GM21526 (cell line): Measurements from ENCODE around the gene ACOT4.
A peak's percentile ranks its signal among the peaks of the same experiment; 100 is the strongest.
"Not testable (repeated sequence)": the region's sequence is repeated elsewhere in the genome, so short reads cannot be mapped to it uniquely, and the experiment has no call there.

Experiments used
- ATAC-seq: cut with Tn5 transposase; IDR thresholded peaks from one replicate; pipeline ENCODE4 v1.9.1; 2021; ENCODE audit warnings: moderate library complexity; ENCODE audit not compliant: unreplicated experiment, low FRiP score

The ACOT4 gene

DNA sequence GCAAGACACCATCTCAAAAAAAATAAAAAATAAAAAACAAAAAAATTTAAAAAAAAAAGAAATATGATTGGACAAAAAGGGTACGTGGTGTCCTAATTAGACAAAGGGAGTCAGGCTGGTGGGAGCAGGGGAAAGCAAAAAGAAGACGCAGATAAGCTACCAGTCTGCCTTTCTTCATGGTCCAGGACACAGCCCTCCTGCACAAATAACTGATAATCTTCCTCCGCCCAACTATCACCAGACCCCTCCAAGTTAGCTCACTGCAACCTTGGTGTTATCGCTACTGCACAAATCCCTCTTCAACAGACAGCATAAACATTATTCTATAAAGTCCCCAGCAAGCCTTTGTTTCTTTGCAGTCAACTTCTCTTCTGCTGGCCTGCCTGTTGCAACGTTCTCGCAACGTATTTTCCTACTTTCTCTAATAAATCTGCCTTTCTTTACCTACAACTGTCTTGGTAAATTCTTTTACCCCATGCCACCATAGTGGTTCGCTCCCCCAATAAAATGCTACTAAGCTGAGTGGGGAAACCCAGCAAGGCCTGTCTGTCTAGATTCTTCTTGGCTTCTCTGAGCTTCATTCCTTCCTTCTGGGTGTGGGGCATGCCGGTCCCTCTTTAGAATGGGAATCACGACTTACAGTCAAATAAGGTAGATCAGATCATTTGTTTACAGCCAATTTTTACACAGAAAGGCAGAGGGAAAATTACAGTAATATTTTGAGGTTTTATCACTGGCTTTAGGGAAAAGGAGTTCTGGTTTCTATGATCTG, 38.5 kb downstream of the ACOT4 start:
- no peak for ATAC-seq

DNA sequence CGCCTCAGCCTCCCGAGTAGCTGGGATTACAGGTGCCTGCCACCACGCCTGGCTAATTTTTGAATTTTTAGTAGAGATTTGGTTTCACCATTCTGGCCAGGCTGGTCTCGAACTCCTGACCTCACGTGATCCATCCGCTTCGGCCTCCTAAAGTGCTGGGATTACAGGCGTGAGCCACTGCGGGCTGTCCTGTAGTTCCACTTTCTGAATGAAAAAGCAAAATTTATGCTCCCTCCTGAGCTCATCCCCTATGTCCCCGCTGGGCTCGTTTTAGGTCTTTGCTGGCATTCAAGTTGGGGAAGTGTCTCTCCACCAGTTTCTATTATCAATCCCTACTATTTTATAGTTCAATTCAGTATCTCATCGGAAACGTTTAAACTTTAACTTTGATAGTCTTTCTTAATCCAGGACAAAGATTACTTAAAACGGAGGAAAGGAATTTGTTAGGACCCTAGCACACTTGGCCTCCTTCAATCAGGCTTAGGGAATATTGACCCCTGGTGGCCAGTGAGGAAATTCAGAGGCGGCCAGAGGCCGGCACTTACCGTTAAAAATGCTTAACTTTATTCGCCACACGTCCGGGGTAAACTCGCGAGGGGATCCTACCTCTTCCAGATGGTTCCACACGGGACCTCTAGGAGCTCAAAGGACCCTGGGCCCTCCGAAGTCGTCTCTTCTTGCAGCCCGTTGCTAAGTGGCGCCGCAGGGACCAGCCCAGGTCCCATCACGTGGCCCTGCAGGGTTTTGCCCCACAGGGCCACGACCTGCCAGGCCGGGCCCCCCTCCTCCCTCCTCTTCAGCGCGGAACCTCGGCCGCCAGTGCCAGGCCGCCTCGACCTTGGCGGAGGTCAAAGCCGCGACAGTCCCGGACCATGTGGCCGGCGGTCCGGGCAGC, 41.7 kb downstream of the ACOT4 start:
- ATAC-seq = no peak

DNA sequence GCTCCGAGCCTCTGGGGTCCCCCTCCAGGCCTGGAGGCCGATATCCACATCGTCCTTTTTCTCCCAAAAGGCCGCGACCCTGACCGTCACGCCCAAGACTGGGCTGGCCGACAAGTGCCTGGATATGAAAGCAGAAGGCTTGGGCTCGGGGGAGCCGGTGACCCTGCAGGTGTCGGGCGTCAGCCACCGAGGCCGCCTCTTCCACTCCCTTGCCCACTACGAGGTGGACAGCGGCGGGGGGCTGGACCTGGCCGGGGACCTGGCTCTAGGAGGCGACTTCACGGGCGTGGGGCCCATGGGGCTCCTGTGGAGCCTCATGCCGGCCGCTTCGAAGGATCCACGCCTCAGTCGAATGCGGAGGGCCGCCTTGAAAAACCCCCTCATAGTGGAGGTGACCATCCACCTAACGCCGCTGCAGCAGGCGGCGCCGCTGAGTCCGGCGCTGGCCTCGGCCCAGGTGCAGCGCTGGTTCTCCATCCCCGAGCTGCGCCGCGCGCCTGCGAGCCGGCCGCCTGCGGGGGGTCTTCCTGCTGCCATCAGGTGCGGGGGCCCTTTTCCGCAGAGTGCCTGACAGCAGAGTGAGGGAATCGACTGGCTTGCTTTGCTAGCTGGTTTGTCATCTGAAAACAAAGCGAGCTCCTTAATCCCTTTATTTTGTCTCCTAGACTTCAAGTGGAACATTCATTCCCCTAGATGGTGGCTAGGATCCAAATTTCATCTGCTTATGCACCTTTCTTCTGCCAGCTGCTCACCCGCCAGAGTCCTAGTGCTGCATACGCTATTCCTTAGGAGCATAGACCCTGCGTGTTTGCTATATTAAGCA, 42.5 kb downstream of the ACOT4 start:
- ATAC-seq = no peak

DNA sequence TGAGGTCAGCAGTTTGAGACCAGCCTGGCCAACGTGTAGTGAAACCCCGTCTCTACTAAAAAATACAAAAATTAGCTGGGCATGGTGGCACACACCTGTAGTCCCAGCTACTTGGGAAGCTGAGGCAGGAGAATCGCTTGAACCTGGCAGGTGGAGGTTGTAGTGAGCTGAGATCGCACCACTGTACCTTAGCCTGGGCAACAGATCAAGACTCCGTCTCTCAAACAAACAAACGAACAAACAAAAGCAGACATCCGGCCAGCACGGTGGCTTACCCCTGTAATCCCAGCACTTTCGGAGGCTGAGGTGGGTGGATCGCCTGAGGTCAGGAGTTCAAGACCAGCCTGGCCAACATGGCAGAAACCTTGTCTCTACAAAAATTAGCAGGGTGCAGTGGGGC, 44.7 kb downstream of the ACOT4 start:
- not testable (repeated sequence) for ATAC-seq

DNA sequence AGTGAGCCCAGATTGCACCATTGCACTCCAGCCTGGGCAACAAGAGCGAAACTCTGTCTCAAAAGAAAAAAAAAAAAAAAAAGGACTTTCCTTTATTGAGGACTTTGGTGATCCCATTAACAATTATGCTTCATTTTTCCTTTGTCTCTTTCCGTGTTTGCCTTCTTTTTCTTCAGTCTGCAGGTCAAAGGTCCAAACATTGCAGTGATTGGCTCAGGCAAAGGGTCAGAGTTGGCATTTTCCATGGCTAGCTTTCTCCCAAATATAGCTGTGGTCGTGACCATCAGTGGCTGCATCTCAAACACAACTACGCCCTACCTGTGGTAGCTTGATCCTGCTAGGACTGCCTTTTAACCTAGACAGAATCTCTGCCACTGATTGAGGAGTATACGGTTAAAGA, 46.2 kb downstream of the ACOT4 start:
- ATAC-seq = no peak

DNA sequence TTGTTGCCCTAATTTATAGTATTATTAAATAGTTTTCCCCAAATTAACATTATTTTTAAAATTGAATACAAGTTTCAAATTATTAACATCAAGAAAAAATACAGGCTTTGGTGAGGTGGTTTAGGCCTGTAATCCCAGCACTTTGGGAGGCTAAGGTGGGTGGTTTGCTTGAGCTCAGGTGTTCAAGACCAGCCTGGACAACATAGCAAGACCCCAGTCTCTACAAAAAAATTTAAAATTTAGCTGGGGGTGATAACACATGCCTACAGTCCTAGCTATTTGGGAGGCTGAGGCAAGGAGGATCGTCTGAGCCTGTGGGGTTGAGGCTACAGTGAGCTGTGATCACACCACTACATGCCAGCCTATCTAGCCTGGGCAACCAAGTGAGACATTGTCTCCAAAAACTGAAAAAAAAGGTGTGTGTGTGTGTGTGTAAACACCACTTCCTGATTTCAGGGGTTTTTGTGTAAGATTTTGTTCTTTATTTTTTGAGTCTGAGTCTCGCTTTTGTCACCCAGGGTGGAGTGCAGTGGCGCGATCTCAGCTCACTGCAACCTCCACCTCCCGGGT, 49.2 kb downstream of the ACOT4 start:
- ATAC-seq = no peak

DNA sequence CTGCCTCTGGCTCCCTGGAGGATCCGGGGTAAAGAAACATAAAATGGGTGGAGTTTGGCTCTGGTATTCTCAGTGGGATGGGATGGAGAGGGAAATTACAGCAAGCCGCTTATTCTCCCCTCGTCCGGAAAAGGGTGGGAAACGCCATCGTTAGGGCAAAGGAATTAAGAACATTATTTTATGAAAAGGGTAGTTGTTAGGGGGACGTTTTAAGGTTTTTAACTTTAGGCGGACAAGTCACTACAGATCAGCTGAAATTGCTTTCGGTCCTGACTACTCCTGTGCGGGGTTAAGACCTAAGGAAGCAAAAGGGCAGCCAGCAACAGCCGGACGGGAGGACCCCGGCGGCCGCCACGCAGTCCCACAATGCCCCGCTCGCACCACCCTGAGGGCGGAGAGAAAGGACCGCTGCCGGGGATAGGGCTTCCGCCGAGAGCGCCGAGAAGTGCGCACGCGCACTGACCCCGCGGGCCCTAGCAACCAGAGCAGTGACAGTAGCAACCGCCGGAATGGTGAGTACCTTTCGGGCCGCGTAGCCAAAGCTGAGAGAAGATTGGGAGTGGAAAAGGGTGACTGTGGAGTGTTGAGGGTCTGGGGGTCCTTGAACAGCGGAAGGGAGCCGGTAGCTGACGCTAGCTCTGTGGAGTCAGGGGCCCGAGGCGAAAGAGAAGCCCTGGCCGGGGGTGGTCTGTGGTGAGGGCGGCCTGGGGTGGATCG, 53.0 kb downstream of the ACOT4 start, which contains the start of gene DNAL1:
Gene DNAL1 (plus strand): TSS at position 456 of the 717 bp plus-strand sequence. CDS start 54 bp downstream, at position 510.
- ATAC-seq = peak; percentile 91

DNA sequence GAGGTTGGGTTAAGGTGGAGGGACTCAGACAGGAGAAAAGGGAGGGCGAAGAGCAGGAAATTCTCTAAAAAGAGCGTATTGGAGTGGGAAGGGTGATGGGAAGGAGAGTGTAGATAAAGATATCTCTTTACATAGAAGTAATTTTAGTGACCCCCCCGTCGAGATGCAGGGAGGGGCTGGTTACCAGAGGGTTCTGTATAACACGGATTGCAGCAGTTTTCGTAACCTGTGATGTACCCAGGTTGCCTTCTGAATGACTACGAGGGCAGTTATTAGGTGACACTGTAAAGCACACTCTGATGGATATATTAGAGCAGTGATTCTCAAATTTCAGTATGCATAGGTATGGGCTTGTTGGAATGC, 53.6 kb downstream of the ACOT4 start:
- no peak for ATAC-seq
